ENCODE measurements around the gene ACTR6. TPM values are rescaled to one million over a fixed set of nuclear protein-coding genes. Genes with fewer than 3 reads are reported as not detected.

Gene ACTR6
- total and polyA plus RNA-seq, 9 donors = 13.4 to 28.0 (median 19.8) TPM

- intact Hi-C loops (cut with DNase I) = no loop called here
- H3K4me1 ChIP-seq (ENCODE audit: insufficient read depth) = peaks cover 3% of the 10 kb centered on the region
- no peaks in the 10 kb centered on the region for H3K36me3 ChIP-seq
- H3K27me3 ChIP-seq = no peaks in the 10 kb centered on the region
- TF ChIP-seq EP300 (IDR thresholded peaks at IDR 0.05) (no peak), CTCF (IDR thresholded peaks at IDR 0.05) (no peak), POLR2A (IDR thresholded peaks at IDR 0.05) (no peak)
- no peaks in the 10 kb centered on the region for H3K9me3 ChIP-seq
- H3K4me3 ChIP-seq = peak overlapping the region; percentile 80
- peak overlapping the region in 1 of 2 donors; percentile 93 for H3K27ac ChIP-seq
- 0 to 1% (median 0%) methylated on average over 6 of the region's 6 CpGs for WGBS, 3 donors
- DNase-seq = peak in 1 of 5 donors; percentile 97
Observed at GRCh38 chr12:100266585-100266834, 65.9 kb downstream of the ACTR6 start.

GRCh38 chr12:100266835-100267602 is 66.4 kb downstream of the ACTR6 start, which contains the start of the genes DEPDC4 and SCYL2:
Gene DEPDC4 (minus strand): TSS chr12:100267079. CDS start chr12:100267076, 3 bp downstream.
Gene SCYL2 (plus strand): TSS chr12:100267177. CDS start chr12:100282971, 15,794 bp downstream.
- Histone ChIP-seq H3K4me3 (peak within 1 kb of the TSS; percentile 80), H3K4me1 (ENCODE audit: insufficient read depth) (peaks cover 3% of the 10 kb centered on the region), H3K36me3 (no peaks in the 10 kb centered on the region), H3K27me3 (no peaks in the 10 kb centered on the region), H3K27ac (peak within 1 kb of the TSS; percentile 71 to 93), H3K9me3 (no peaks in the 10 kb centered on the region)
- intact Hi-C loops (cut with DNase I) = no loop called here
- 0 to 1% (median 0%) methylated on average over 46 to 62 of the region's 62 CpGs for WGBS, 3 donors
- peak; percentile 95 to 97 (median 97) for DNase-seq
- TF ChIP-seq CTCF (IDR thresholded peaks at IDR 0.05) (no peak), POLR2A (IDR thresholded peaks at IDR 0.05) (peak; percentile 56)

- TF ChIP-seq CTCF (IDR thresholded peaks at IDR 0.05) = no peak
- TF ChIP-seq POLR2A (IDR thresholded peaks at IDR 0.05) = no peak
- no peak for TF ChIP-seq EP300 (IDR thresholded peaks at IDR 0.05)
- no peaks in the 10 kb centered on the region for H3K36me3 ChIP-seq
- H3K27ac ChIP-seq = peak overlapping the region; percentile 71 to 93
- H3K9me3 ChIP-seq = no peaks in the 10 kb centered on the region
- peak overlapping the region; percentile 80 for H3K4me3 ChIP-seq
- intact Hi-C loops (cut with DNase I) = no loop called here
- no peaks in the 10 kb centered on the region for H3K27me3 ChIP-seq
- 0 to 1% (median 1%) methylated on average over 31 to 33 of the region's 33 CpGs for WGBS, 3 donors
- DNase-seq = no peak
- peaks cover 3% of the 10 kb centered on the region for H3K4me1 ChIP-seq (ENCODE audit: insufficient read depth)
Observed at GRCh38 chr12:100267603-100268281, 67.1 kb downstream of the ACTR6 start.

- WGBS, 3 donors = 66 to 73% (median 68%) methylated on average over 5 of the region's 5 CpGs
- intact Hi-C loops (cut with DNase I) = no loop called here
Observed at GRCh38 chr12:100268835-100269564, 68.4 kb downstream of the ACTR6 start.

More at GRCh38 chr12:100268835-100269564, 68.4 kb downstream of the ACTR6 start:
- Histone ChIP-seq H3K27me3 (no peaks in the 10 kb centered on the region), H3K4me3 (no peak overlapping the region), H3K36me3 (no peaks in the 10 kb centered on the region), H3K27ac (no peak overlapping the region), H3K9me3 (no peaks in the 10 kb centered on the region), H3K4me1 (ENCODE audit: insufficient read depth) (peaks cover 3% of the 10 kb centered on the region)
- TF ChIP-seq CTCF (IDR thresholded peaks at IDR 0.05) (no peak), EP300 (IDR thresholded peaks at IDR 0.05) (no peak), POLR2A (IDR thresholded peaks at IDR 0.05) (no peak)
- DNase-seq = no peak
